Inflammatory macrophage treated with lipopolysaccharide for 1 hour (primary cell): ENCODE results near the gene ANP32A.

Experiments used
- DNase-seq, 2 donors: peaks; one replicate each; pipeline ENCODE4 v3.0.0-alpha.2; 2020 to 2022

Gene ANP32A

DNA sequence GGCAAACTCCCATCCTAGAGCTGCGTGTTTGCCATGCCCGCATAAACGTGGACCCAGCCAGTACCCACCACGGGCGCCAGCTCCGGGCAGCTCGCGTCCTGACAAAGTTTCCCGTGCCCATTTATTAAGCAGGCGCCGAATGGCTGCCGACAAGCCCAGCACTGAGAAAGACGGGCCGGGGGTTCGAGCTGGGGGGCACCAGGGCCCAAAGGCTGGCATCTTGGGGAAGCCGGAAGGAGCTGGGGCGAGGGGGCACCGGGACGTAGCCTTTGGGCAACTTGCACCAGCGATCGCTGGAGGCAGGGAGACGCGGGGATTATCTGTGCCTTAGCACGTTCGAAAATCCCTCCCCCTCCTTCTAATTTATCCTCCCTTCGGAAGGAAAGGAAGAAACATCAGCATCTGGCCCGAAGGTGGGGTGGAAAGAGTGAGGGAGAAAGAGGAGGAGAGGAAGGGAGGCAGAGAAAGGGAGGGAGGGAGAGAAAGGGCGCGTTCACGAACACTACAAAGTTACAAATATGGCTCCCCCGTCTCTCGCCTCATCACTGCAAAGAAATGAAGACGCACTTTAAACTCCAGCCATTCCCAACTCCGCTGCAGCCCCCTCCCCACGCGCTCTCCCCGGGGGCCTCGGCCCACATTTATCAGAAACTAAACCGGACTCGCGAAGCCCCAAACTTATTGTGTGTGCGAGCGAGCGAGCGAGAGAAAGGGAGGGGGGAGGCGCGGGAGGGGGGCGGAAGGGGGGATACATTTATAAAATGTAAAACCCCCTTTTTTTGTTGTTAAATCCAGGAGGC, 1.0 kb downstream of the ANP32A start:
- no peak for DNase-seq

DNA sequence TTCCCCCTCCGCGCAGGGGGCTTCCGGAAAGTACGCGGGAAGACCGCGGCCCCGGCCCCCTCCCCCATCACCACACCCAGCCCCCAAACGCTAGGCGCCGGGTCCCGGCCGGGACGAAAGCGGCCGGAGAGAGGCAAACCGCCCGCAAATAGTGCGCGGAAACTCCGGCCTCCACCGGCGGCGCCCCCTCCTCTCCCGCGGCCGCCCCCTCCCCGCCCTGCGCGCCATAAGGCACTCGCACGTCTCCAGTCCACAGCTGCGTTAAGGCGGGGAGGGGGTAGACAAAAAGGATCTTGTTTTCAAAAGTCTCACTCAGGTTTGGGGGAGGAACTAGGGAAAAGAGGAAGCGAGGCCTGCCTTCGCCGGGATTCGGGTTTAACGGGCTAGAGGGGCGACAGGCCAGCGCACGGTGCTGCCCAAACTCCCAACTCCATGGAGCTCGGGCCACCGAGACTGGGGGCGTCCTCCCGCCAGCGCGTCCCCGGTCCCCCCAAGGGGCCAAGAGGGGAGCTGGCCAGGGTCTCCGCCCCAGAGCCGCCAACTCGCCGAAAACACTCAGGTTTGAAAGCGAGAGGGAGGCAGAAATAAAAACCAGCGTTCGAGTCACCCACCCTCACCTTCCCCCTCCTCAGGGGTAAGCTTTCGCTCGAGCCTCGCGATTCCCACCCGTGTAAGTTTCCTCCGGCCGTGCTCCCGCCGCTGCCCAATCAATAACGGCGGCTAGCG, 1.8 kb downstream of the ANP32A start:
- DNase-seq: peak; percentile 71 to 83

DNA sequence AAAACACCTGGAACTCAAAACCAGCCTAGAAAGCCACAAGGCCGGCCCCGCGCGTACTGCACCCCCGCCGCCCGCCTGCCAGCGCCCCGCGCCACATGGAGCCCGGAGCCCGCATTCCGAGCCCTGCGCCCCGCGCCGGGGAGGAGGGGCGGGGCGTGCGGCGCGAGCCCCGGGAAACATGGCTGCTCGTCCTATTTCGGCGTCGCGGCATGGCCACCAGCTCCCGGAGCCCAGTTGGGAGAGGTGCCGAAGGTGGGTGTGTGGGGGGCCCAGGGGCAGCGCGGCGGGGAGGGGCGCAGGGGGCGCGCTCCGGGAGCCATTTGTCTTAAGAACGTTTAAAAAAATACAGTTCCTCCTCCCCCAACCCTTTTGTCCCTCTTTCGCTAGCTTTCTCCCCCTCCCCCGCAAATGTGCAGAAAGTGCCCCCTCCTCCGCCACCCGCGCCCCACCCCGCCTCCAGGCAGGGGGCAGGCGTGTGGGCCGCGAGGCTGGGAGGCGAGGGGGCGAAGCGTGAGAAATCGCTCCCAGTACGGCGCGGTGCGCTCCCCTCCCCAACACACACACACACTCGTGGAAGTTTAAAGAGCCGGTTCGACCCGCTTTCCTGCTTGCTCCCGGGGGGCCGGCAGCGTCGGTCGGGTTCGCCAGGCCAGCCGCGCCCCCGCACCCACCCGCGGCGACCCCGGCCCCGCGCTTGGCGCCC, 2.5 kb downstream of the ANP32A start:
- peak; percentile 54 to 55 for DNase-seq

DNA sequence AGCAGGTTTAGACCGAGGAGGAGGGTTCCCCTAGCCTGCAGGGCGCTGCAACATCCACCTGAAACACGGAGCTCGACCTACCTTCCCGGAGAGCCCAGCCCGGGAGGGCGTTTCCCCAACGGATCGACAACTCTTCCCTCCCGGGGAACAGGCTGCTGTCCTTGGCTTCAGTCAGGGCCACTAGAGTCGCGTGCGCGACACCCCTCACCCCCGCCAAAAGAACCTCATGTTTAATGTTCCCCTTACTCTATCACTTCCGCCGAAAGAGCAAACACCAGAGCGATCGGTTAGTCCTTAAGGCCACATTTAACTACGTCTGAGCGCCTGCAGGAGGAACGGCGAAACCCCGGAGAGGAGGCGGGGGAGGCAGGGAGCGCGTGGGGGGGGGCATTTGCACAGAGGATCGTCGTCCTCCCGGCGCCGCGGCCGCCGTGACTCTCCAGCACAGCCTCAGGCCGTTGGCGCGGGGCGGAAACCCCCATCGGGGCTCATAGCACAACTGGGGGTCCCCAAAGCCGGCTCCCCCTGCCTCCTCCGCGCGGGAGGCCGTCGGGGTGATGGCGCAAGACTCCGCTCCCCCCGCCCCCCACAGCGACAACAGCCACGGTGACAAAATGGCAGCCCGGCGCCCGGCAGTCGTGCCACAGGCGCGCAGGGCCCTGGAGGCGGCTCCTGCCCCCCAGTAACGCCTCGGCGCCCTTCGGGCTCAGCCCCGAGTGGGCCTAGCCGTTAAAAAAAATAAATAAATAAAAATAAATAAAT, 3.2 kb downstream of the ANP32A start:
- DNase-seq: peak; percentile 72

DNA sequence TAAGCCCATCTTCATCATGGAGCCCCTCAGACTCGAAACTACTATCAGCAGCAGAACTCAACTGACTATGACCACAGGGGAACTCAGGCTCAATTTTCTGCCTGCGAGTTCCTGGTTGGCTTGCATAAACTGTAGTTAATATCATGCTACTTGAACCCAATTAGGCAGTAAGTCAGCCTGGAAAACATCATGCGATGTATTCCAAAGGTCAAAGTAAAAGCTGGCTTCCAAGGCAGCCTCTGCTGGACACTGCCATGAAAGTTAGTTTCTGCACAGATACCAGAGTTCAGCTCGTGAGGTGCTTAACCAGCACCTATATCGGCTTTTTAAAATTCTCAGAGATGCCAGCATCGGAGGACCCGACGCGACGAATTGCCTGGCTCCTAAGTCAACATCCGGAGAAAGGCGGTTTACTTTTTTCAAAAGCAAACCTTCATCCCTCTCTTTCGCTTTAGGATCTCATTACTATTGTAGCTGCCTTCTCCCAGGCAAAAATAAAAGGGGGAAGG, 3.8 kb downstream of the ANP32A start:
- DNase-seq: peak; percentile 47 to 61

DNA sequence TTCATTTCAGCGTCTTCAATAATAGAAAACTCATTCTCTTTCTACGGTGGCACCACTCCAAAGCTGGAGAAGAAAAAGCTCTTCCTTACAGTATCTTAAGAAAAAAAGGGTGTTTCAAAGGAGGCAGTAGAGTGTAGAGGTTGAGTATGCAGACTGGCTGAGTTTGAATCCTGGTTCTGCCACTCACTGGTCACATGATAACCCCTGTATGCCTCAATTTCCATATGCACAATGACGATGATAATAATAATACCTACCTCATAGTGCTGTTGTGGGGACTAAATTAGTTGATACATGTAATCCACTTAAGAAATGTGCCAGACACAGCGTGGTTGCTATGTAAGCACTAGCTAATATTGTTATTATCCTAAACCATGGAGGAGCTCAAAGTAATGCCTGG, 4.5 kb downstream of the ANP32A start:
- no peak for DNase-seq

DNA sequence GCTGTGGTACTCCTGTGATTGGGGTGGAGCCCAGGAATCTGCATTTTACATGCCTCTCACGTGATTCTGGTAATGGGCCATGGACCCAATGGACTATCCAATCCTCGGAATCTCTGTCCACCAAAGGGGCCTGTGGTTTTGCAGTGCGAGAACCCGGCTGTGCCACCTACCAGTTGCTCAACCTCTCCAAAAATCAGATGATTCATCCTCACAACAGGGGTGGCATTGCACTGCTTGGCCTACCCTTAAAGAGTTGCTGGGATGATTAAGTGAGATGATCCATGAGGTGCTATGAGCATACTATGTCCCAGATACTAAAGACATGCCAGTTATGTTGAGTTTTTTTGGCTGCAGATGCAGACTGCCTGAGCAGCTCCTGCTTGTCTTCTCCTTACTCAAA, 5.1 kb downstream of the ANP32A start:
- peak in 1 of 2 donors; percentile 55 for DNase-seq

DNA sequence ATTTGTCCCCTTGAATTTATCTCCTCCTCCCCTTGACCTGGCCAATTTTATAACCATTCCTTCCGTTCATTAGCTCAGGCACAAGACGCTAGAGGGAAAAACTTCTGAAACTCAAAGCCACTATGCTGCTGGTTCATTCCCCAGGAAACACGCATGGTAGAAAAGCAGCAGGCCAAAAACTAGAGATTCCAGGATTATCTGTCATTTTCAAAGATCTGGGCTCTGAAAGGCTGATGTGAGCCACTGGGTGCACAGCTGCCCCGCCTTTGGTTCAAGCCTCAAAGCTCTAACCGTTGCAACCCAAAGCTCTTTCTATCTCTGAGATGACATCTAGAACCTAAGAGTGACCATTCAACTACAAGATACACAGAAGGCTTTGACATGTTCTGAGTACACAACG, 6.1 kb downstream of the ANP32A start:
- DNase-seq: no peak

DNA sequence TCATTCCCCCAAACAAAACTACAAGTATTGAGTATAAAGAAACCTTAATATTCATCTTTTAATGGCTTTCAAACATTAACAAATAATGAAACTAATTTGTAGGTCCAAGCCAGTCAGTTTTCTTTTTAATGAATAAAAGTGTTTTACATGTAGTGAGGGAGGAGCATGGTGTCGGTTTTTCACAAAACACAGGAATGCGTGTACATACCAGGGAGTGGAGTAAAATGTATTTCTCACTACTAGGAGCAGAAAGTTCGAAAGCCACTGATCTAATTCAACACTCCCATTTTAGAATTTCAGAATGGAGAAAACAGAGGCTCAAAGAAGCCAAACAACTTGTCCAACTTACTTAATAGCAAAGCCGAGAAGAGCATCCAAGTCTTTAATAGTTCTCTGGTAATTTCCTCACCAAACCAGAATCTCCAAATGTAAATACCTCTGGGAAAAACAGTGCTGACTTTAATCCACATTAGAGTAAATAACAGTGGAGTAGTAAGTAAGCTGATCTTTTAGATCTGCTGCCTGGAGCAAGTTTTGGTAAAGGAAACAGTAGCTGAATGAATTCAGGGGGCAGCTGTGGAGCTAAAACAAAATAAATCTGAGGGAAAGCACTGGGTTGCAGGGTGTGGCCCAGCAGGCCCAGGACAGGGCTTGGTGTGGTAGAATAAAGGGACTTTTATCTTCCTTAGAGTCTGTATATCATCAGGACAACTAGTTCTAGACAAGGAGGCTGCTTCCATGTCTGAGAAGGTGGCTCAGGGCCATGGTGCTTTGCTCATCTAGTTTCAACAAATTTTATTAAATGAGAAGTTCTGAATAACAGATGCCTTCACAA, 7.9 kb downstream of the ANP32A start:
- no peak for DNase-seq

DNA sequence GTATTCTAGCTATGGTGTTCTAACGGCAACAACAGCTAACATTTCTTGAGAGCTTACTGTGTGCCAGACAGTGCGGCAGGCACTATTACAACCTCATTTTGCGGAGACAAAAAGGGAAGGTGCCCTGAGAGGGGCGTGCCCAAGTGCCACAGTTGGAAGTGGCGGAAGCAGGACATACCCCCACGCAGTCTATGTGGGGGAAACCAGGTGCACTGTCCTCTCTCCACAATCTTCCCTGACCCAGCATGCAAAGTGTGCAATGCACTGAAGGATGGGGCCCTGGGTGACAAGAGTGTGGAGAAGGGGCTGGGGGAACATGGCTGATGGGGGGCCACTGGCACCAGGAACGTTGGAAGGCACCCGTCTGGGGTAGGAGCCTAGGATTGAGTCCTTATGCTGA, 8.6 kb downstream of the ANP32A start:
- DNase-seq: no peak

DNA sequence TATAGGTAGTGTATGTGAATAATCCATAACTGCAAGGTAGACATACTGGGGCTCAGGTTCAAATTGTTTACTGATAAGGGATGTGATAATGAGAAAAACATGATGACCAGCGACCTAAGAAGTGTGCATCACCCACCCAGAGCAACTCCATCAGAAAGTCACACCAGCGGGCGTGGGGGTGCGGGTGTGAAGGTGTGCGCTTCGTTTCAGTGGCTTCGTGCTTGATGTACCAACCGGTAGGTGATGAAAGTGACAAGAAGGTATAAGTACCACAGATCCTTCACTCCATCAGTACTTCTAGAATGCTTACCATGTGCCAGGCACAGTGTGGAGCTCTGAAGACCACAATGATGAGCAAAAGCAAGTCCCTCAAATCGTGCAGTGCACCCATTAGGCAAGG, 11.2 kb downstream of the ANP32A start:
- DNase-seq: no peak

DNA sequence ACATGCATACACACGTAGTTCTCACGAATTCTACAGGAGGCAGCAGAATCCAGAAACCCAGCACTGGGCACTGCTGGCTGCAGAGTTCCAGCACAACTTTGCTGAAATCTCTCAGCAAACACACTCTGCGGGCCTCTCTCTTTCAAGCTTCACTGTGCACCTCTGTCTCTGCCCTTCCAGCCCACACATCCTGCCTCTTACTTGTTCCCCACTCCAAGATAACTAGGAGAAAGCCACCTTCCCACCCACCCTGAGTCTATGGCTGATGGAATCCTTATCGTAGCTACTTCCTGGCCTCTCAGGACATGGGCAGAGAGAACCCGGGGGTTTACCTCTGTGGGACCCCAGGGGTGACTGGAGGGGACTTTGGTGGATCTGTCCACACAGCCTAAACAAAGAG, 11.9 kb downstream of the ANP32A start:
- DNase-seq: no peak

DNA sequence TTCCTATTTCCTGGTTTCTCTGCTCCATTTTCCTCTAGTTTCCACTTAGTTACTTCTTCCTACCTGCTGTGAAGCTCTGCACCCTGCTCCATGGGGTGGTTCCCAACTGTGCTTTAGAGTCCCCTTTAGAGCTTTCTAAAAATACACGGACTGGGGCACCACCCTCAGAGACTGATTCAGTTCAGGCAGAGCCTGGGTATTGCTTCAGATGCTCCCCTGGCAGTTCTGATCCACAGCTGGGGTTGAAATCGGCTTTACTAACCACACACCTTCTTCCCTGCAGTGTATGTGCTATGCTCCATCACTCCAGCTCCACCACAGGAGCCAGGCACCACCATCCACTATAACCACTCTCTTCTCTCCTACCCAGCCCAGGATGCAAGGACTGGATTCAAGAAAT, 12.6 kb downstream of the ANP32A start:
- DNase-seq: no peak

DNA sequence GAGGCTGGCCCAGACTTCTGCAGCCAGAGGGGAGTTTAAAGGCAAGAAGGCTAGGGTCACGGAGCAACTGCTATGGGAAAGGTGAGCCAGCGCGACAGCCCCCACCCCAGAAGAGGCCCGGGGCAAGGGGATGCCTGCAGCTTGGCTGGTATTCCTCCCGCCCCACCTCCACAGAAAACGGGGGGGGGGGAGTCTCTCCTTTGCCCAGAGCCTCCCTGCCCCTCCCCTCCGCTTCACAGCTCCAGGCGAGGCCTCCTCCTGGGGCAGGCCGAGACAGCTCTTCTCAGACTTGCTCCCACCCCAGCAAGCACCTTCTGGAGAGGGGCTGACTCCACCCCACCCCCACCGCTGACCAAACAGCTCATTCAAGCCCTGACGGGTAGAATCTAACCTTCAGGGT, 13.4 kb downstream of the ANP32A start:
- no peak for DNase-seq

DNA sequence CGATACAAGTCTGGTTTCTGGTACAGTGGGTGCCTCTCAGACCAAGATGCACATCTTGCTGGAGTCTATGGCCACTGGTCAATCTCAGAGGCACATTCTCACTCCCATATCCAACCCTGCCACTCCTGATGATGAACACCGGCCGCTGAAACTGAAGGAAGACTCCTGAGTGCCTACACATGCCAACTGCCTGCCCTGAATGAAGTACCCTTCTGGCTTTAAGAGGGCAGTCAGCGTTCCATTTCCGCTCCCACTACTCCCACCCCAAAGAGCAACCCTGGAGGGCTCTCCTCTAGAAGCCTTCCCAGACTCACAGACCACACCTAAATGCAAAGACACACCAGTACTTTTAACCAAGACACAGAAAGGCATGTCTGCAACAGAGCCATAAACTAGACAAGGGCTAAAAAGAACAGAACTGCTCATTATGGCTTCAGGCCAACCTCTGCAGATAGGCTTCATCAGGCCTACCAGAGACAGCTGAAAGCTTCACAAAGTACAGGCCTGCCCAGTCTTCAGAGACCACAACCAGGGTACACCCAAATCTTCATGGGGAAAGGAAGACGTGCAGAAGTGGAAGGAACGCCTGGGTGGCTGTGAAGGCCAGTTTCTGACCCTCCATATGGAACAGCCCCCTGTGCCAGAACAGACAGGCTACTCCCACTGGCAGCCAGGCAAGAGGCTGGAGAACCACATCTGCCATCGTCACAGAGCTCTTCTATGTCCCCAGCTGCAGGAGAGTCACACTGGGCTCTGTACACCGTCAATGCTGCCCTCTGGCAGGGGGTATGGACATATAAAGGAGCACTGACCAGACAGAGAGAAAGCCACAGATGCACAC, 14.3 kb downstream of the ANP32A start:
- no peak for DNase-seq

DNA sequence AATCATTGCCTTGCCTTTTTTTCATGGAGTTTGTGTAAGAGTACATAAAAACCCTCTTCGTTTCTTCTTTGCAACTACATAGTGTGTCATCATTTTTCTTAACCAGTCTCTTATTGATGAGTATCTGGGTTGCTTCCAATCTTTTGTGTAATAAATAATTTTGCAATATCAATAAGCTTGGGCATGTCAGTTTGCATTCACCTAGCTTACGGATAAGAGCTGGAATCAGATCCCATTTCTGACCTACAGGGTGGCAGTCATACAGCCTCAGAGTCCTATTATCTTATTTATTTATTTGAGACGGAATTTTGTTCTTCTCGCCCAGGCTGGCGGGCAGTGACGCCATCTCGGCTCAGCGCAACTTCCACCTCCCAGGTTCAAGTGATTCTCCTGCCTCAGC, 18.3 kb downstream of the ANP32A start:
- DNase-seq: no peak

DNA sequence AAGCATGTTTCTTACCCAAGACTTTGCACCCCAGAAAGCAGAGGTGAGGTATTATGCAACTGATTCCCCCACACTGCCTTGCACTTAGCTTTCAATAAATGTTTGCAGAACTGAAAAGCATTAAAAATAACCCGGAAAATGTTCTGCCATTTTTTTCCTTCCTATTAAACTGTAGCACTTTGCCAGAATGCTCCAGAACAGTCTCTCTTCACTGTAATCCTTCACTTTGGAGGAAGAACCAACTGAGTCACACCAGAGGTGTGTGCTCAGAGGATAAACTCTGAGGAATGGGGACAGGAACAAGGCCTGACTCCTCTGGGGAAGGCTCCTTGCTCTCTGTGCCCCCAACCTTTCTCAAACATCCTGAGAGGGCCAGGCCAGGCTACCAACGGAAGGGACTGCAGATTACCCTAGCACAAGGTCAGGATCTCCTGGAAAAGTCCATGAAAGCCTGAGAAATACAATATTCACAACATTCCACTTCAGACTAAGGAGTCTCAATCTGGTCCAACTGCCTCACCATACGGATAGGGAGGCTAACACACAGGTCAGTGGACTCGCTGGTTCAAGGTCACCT, 19.0 kb downstream of the ANP32A start:
- DNase-seq: no peak

DNA sequence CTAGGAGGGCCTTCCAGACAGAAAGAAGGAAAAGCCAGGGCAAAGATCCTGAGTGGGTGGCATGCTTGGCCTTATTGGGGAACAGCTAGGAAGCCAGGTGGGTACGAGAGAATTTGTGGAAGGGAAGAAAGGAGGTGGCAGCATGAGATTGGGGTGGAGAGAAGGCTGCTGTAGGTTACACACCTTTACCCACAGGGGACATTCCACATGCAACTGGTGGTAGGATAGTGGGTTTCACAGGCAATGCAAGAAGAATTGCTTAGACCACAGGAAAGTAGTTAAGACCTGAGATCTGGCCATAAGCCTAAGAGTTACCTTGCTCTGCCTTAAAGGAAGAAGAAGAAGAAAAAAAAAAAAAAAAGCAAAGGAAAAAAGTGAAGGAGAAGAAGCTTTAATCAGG, 19.8 kb downstream of the ANP32A start:
- no peak for DNase-seq

DNA sequence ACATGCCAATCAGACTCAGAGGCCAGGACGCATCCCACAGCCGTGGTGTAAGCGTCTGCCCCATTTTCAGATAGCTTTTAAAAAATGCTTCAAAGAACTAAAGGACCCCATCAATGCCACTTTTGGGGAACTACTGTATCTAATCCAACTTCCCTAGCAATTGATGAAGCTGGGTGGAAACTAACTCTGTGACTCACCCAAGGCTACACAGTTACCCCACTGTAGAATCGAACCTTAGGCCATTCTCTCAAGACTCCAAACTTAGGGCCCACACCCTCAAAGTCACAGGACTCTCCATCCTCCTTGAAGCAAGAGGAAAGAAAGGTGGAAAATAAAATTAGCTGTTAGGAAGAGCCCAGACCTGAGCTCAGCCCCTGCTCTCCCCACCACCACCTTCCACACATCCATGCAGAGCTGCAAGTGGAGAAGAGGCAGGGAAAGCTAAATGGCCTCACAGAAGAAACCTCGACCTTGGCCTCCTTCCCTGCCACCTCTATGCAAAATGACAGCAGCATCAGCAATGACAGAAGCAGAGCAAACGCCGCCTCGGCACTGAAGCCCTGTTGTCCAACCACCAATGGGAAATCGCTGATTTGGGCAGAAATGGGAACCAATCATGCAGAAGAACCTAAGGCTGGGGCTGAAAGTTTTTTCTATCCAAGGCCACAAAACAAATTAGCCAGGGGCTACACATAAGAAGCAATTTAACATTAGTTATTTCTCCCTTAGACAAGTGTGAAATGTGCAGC, 22.2 kb downstream of the ANP32A start:
- DNase-seq: peak in 1 of 2 donors; percentile 51
